GM12878 (cell line): Measurements from ENCODE around the gene PTPN13. TPM values are rescaled to one million over a fixed set of nuclear protein-coding genes. Genes with fewer than 3 reads are reported as not detected.

Experiments
- ATAC-seq: fragments of 200-7000 bp; cut with Tn5 transposase; 3 replicates; pipeline ENCODE4 v1.9.1; 2020; ENCODE audit warnings: mild to moderate bottlenecking, moderate library complexity
- BruUV-seq: library from RNA; stranded (reverse); fragments of 400-500 nt; replicated peaks from 2 replicates; lab custom pipeline; 2021; lab: Mats Ljungman, UMichigan
- CTCF ChIA-PET: fragments of 300-600 bp; sonication (Branson Sonifier 250); formaldehyde crosslinking; extraction: SDS; loops from one replicate; lab custom pipeline; 2021; ENCODE audit warnings: inconsistent platforms; lab: Yijun Ruan, JAX
- POLR2A ChIA-PET: fragments of 350-600 bp; formaldehyde crosslinking; extraction: SDS; loops from one replicate; lab custom pipeline; 2021; ENCODE audit warnings: inconsistent platforms; lab: Charles Lee
- RAD21 ChIA-PET: fragments of 300-600 bp; sonication (Branson Sonifier 250); formaldehyde crosslinking; loops from one replicate; lab custom pipeline; 2023; ENCODE audit warnings: antibody characterized with exemption; ENCODE audit not compliant: unreplicated experiment; lab: Charles Lee
- SMC1A ChIA-PET: fragments of 300-600 bp; sonication (Branson Sonifier 250); formaldehyde crosslinking; loops from one replicate; lab custom pipeline; 2023; ENCODE audit not compliant: unreplicated experiment, uncharacterized antibody; lab: Charles Lee
- DNase-seq: peaks from one replicate; pipeline ENCODE4 v3.0.0-alpha.2; 2011; ENCODE audit warnings: low read depth, low spot score
- FAIRE-seq: peaks from 3 replicates; lab custom pipeline; 2011; peaks lifted over from hg19 to GRCh38; lab: Jason Lieb, UNC
- H2AFZ ChIP-seq: 2 replicates; pipeline ENCODE4 v1.6.0; 2011; ENCODE audit warnings: low read depth, low read length, control low read depth; ENCODE audit not compliant: control insufficient read depth
- H3K27ac ChIP-seq: 2 replicates; pipeline ENCODE4 v1.5.1; 2011; ENCODE audit warnings: control low read depth; ENCODE audit not compliant: control insufficient read depth, insufficient read depth
- H3K27me3 ChIP-seq, 2 experiments: replicated peaks in 1 of 2; 2 replicates each; pipeline versions ENCODE4 v1.6.0 to v1.6.1; 2011; ENCODE audit warnings: low read length in 1 of 2; ENCODE audit not compliant: control insufficient read depth in 2 of 2, insufficient read depth in 2 of 2
- H3K36me3 ChIP-seq, 2 experiments: 2 replicates each; pipeline ENCODE4 v1.5.1; 2011; ENCODE audit warnings: low read length in 1 of 2; ENCODE audit not compliant: control insufficient read depth in 2 of 2, insufficient read depth in 2 of 2
- H3K4me1 ChIP-seq: 2 replicates; pipeline ENCODE4 v1.6.1; 2011; ENCODE audit warnings: mild to moderate bottlenecking, low read length, moderate library complexity, mixed read lengths; ENCODE audit not compliant: control insufficient read depth, insufficient read depth
- H3K4me2 ChIP-seq: 2 replicates; pipeline ENCODE4 v1.6.0; 2011; ENCODE audit warnings: control low read depth; ENCODE audit not compliant: control insufficient read depth, insufficient read depth
- H3K4me3 ChIP-seq: fragments of 200-600 bp; sonication (generic); 2 replicates; pipeline ENCODE4 v1.5.1; 2016
- H3K79me2 ChIP-seq: 2 replicates; pipeline ENCODE4 v1.6.0; 2011; ENCODE audit warnings: low read length; ENCODE audit not compliant: control insufficient read depth, insufficient read depth
- H3K9ac ChIP-seq: 2 replicates; pipeline ENCODE4 v1.8.0; 2011; ENCODE audit warnings: low read length, control low read depth, mixed read lengths; ENCODE audit not compliant: control insufficient read depth, insufficient read depth
- H3K9me3 ChIP-seq: replicated peaks from 3 replicates; pipeline ENCODE4 v1.5.1; 2011; ENCODE audit warnings: mild to moderate bottlenecking, low read length; ENCODE audit not compliant: control insufficient read depth, insufficient read depth
- H4K20me1 ChIP-seq: 2 replicates; pipeline ENCODE4 v1.6.0; 2011; ENCODE audit not compliant: control insufficient read depth, insufficient read depth
- CBFB ChIP-seq: IDR thresholded peaks from 2 replicates; pipeline ENCODE4 v1.6.1; 2016; ENCODE audit warnings: antibody characterized with exemption, low read depth
- EZH2 ChIP-seq: IDR thresholded peaks from 2 replicates; pipeline ENCODE4 v1.6.1; 2012; ENCODE audit warnings: low read depth, mild to moderate bottlenecking, control low read depth, inconsistent platforms, low read length, borderline replicate concordance; ENCODE audit not compliant: control insufficient read depth
- GATAD2B ChIP-seq: fragments of 450-650 bp; conservative IDR thresholded peaks from 2 replicates; pipeline ENCODE4 v1.6.1; 2017; ENCODE audit warnings: low read depth, mild to moderate bottlenecking, moderate library complexity
- IKZF2 ChIP-seq, 2 experiments: fragments of 450-650 bp; IDR thresholded peaks; 2 replicates each; pipeline ENCODE4 v1.6.1; 2017; ENCODE audit warnings: mild to moderate bottlenecking in 2 of 2, moderate library complexity in 2 of 2
- PML ChIP-seq: IDR thresholded peaks from 2 replicates; pipeline ENCODE4 v1.6.1; 2012; ENCODE audit warnings: low read length, inconsistent platforms
- RB1 ChIP-seq: fragments of 450-650 bp; formaldehyde crosslinking; IDR thresholded peaks from 2 replicates; pipeline ENCODE4 v1.6.1; 2017; ENCODE audit warnings: mild to moderate bottlenecking, borderline replicate concordance
- RFX5 ChIP-seq: IDR thresholded peaks from 2 replicates; pipeline ENCODE4 v1.6.1; 2011; ENCODE audit warnings: low read depth, low read length, improper control_type of control experiment
- RUNX3 ChIP-seq: IDR thresholded peaks from 2 replicates; pipeline ENCODE4 v1.6.1; 2012; ENCODE audit warnings: low read length, inconsistent platforms
- SIN3A ChIP-seq: IDR thresholded peaks from 2 replicates; pipeline ENCODE4 v1.6.1; 2012; ENCODE audit warnings: low read depth, low read length, improper control_type of control experiment
- SMAD5 ChIP-seq: IDR thresholded peaks from 2 replicates; pipeline ENCODE4 v1.6.1; 2016; ENCODE audit warnings: antibody characterized with exemption, low read depth
- ZBED1 ChIP-seq: IDR thresholded peaks from 2 replicates; pipeline ENCODE4 v1.6.1; 2016; ENCODE audit warnings: borderline replicate concordance
- WGBS: methylation state at CpG from one replicate; pipeline ENCODE4 v1.1.6; 2016; ENCODE audit warnings: low lambda C conversion rate; ENCODE audit not compliant: insufficient replicate concordance, insufficient coverage; ENCODE audit errors: missing lambda C conversion rate; 5-methylcytosine and 5-hydroxymethylcytosine counted together
- in situ Hi-C: fragments of 300-500 bp; cut with MboI; formaldehyde crosslinking; loops from 9 replicates; pipeline ENCODE4 v1.14.3; 2018; ENCODE audit warnings: mixed read lengths
- intact Hi-C: fragments of 100-400 bp; cut with micrococcal nuclease; formaldehyde crosslinking; loops from one replicate; pipeline ENCODE4 v1.14.2; 2022; ENCODE audit not compliant: unreplicated experiment
- polyA plus RNA-seq, 11 experiments: library from polyadenylated mRNA; depleted of rRNA in 4 of 11; unstranded in 6 of 11; stranded (reverse) in 5 of 11; fragments of >200 nt; fragmentation: Nextera tagmentation in 4 of 11; fragmentation: Illumina TruSeq in 1 of 11; extraction: Ambion mirVana in 4 of 11; extraction: Trizol in 1 of 11; gene quantifications; 1 replicate in 1 of 11; 2 replicates in 10 of 11; pipeline versions ENCODE4 v1.2.1 to v1.2.3, GENCODE V29; 2011 to 2016; ENCODE audit warnings: inconsistent platforms in 2 of 11, missing spikeins in 2 of 11, low read depth in 1 of 11
- total RNA-seq, 4 experiments: library from RNA; depleted of rRNA in 3 of 4; stranded (reverse); fragments of >200 nt in 3 of 4; fragmentation: Illumina TruSeq in 1 of 4; extraction: Trizol in 1 of 4; gene quantifications; 2 replicates each; pipeline versions ENCODE4 v1.2.1 to v1.2.3, GENCODE V29; 2013 to 2021
- TF ChIP-seq, protein P1 (sequence below): fragments of 450-650 bp; conservative IDR thresholded peaks from 2 replicates; pipeline ENCODE4 v1.6.1; 2017; ENCODE audit warnings: mild to moderate bottlenecking, moderate library complexity
- TF ChIP-seq, protein P2 (sequence below): IDR thresholded peaks from 2 replicates; pipeline ENCODE4 v1.6.1; 2012; ENCODE audit warnings: low read length, inconsistent platforms
- TF ChIP-seq, protein P3 (sequence below): IDR thresholded peaks from 2 replicates; pipeline ENCODE4 v1.6.1; 2011; ENCODE audit warnings: borderline replicate concordance, low read depth, mild to moderate bottlenecking, moderate library complexity, low read length; ENCODE audit not compliant: insufficient read depth, poor library complexity, severe bottlenecking
- TF ChIP-seq, protein P4 (sequence below): fragments of 450-650 bp; IDR thresholded peaks from 2 replicates; pipeline ENCODE4 v1.6.1; 2017; ENCODE audit warnings: mild to moderate bottlenecking, low read depth, inconsistent platforms; ENCODE audit not compliant: poor library complexity, severe bottlenecking

The PTPN13 gene
- total and polyA plus RNA-seq, 10 of the 15 experiments (the other 5 are each of a cell fraction or from before 2014, with no cell fraction given) = 8.5 to 69.4 (median 33.9) TPM

DNA sequence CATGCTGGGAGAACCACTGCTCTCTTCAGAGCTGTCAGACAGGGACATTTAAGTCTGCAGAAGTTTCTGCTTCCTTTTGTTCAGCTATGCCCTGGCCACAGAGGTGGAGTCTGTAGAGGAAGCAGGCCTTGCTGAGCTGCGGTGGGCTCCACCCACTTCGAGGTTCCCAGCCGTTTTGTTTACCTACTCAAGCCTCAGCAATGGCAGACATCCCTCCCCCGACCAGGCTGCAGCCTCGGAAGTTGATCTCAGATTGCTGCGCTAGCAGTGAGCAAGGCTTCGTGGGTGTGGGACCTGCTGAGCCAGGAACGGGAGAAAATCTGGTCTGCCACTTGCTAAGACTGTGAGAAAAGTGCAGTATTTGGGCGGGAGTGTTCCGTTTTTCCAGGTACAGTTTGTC, 136.2 kb downstream of the PTPN13 start:
- CTCF ChIA-PET = interaction anchor here (0.6 to 1.6 kb wide), 4 partner anchors 42 to 420 kb away, joined by 3 to 4 read pairs (median 4); no protein-coding TSS in a partner anchor
- 40% methylated on average over 10 of the region's 10 CpGs for WGBS
- BruUV-seq = no TSS peak
- TF ChIP-seq SIN3A (no peak), EZH2 (no peak), IKZF2 (IDR thresholded peaks at IDR 0.05) (no peak), SMAD5 (no peak), GATAD2B (no peak), RUNX3 (no peak), CBFB (no peak), RFX5 (no peak), RB1 (no peak), PML (no peak), ZBED1 (no peak)
- TF ChIP-seq, protein P1, sequence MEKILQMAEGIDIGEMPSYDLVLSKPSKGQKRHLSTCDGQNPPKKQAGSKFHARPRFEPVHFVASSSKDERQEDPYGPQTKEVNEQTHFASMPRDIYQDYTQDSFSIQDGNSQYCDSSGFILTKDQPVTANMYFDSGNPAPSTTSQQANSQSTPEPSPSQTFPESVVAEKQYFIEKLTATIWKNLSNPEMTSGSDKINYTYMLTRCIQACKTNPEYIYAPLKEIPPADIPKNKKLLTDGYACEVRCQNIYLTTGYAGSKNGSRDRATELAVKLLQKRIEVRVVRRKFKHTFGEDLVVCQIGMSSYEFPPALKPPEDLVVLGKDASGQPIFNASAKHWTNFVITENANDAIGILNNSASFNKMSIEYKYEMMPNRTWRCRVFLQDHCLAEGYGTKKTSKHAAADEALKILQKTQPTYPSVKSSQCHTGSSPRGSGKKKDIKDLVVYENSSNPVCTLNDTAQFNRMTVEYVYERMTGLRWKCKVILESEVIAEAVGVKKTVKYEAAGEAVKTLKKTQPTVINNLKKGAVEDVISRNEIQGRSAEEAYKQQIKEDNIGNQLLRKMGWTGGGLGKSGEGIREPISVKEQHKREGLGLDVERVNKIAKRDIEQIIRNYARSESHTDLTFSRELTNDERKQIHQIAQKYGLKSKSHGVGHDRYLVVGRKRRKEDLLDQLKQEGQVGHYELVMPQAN = no peak
- TF ChIP-seq, protein P2, sequence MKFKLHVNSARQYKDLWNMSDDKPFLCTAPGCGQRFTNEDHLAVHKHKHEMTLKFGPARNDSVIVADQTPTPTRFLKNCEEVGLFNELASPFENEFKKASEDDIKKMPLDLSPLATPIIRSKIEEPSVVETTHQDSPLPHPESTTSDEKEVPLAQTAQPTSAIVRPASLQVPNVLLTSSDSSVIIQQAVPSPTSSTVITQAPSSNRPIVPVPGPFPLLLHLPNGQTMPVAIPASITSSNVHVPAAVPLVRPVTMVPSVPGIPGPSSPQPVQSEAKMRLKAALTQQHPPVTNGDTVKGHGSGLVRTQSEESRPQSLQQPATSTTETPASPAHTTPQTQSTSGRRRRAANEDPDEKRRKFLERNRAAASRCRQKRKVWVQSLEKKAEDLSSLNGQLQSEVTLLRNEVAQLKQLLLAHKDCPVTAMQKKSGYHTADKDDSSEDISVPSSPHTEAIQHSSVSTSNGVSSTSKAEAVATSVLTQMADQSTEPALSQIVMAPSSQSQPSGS = no peak
- TF ChIP-seq, protein P3, sequence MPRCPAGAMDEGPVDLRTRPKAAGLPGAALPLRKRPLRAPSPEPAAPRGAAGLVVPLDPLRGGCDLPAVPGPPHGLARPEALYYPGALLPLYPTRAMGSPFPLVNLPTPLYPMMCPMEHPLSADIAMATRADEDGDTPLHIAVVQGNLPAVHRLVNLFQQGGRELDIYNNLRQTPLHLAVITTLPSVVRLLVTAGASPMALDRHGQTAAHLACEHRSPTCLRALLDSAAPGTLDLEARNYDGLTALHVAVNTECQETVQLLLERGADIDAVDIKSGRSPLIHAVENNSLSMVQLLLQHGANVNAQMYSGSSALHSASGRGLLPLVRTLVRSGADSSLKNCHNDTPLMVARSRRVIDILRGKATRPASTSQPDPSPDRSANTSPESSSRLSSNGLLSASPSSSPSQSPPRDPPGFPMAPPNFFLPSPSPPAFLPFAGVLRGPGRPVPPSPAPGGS = no peak
- TF ChIP-seq, protein P4, sequence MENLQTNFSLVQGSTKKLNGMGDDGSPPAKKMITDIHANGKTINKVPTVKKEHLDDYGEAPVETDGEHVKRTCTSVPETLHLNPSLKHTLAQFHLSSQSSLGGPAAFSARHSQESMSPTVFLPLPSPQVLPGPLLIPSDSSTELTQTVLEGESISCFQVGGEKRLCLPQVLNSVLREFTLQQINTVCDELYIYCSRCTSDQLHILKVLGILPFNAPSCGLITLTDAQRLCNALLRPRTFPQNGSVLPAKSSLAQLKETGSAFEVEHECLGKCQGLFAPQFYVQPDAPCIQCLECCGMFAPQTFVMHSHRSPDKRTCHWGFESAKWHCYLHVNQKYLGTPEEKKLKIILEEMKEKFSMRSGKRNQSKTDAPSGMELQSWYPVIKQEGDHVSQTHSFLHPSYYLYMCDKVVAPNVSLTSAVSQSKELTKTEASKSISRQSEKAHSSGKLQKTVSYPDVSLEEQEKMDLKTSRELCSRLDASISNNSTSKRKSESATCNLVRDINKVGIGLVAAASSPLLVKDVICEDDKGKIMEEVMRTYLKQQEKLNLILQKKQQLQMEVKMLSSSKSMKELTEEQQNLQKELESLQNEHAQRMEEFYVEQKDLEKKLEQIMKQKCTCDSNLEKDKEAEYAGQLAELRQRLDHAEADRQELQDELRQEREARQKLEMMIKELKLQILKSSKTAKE = no peak

More for the DNA sequence above, 136.2 kb downstream of the PTPN13 start:
- Histone ChIP-seq H3K4me2 (no peak overlapping the region), H3K27ac (no peak overlapping the region), H3K4me1 (no peaks in the 10 kb centered on the region; the same call in 1 of the 2 replicates), H3K27me3 (no peaks in the 10 kb centered on the region), H3K4me3 (no peak overlapping the region), H3K79me2 (no peaks in the 10 kb centered on the region), H3K9ac (no peak overlapping the region), H4K20me1 (no peaks in the 10 kb centered on the region), H3K36me3 (peaks cover 0 to 3% of the 10 kb centered on the region in 2 experiments; a peak in 2 of 4 replicates), H3K9me3 (no peaks in the 10 kb centered on the region; the same call in 2 of the 3 replicates), H2AFZ (no peak overlapping the region)
- intact Hi-C loops (no loop called here), in situ Hi-C loops (no loop called here)
- ATAC-seq = no peak
- ChIA-PET POLR2A (interaction anchor here (1.1 kb wide), 2 partner anchors 14 to 27 kb away, joined by 4 read pairs; no protein-coding TSS in a partner anchor), SMC1A (interaction anchor here (1.5 kb wide), 1 partner anchor 240 kb away, joined by 3 read pairs; no protein-coding TSS in a partner anchor), RAD21 (interaction anchor here (1.1 kb wide), 1 partner anchor 12 kb away, joined by 3 read pairs; no protein-coding TSS in a partner anchor)
- FAIRE-seq = no peak
- no peak for DNase-seq
